Kasumi-1 (cell line): ENCODE data around the gene RPS21.

Experiments
- DNase-seq, 2 experiments: peaks; one replicate each; lab custom pipeline; 2025; lab: John Stamatoyannopoulos, UW

Gene RPS21

DNA sequence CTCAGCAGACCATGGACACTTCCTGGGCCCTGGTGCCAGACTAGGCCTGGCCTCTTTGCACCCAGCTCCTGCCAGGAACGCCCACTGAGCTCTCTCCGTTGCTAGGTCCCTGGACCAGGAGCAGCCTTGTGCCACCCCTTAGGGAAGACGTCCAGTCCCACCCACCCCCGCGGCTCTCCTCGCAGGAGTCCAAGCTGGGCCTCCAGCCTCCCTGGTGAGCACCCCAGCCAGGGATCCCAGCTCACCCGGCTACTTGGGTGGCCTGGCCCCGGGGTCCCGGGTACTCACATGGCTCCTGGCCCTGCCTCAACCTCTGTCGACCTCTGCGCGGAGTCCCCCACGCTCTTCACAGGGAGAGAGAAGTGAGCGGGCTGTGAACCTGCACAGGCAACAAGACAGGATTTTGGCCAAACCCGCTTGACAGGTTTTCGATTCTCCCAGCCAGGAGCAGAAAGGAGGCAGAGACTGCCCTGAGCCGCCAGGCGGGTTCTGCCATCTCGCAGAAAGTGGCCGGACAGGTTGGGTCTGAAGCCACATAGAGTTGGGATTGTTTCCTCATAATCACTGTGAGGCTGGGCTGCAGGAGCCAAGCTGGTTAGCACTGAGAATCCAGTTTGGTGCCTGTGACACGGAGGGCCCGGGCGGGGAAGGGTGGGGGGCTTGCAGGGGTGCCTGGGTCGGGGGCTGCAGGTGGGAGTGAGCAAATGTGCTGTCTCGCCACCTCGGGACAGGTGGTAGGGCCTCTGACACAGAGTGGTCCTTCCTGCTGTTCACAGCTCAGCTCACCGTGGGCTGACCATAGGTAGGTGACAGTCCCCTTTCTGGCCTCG is 40.5 kb downstream of the RPS21 start, which contains the start of gene RBBP8NL:
Gene RBBP8NL (minus strand): TSS at position 368 of the 830 bp plus-strand sequence. CDS start 7,892 bp downstream, outside the sequence.
- no peak for DNase-seq

DNA sequence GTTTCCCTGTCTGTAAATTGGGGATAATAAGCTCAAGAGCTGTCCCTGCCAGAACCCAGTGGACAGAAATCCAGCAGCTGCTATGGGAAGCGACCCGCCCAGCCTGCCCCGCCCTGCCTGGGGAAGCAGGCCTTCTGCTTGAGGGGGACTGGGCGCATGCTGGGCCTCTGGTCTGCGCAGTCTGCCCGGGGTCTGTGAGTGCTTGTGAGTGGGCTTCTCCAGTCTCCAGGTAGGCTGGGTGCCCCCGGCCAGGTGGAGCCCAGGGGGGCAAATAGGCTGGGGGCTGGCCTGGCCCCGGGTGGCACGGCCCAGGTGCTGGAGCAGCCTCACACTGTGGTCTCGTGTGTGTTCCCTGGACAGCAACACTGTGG is 41.1 kb downstream of the RPS21 start:
- no peak for DNase-seq

DNA sequence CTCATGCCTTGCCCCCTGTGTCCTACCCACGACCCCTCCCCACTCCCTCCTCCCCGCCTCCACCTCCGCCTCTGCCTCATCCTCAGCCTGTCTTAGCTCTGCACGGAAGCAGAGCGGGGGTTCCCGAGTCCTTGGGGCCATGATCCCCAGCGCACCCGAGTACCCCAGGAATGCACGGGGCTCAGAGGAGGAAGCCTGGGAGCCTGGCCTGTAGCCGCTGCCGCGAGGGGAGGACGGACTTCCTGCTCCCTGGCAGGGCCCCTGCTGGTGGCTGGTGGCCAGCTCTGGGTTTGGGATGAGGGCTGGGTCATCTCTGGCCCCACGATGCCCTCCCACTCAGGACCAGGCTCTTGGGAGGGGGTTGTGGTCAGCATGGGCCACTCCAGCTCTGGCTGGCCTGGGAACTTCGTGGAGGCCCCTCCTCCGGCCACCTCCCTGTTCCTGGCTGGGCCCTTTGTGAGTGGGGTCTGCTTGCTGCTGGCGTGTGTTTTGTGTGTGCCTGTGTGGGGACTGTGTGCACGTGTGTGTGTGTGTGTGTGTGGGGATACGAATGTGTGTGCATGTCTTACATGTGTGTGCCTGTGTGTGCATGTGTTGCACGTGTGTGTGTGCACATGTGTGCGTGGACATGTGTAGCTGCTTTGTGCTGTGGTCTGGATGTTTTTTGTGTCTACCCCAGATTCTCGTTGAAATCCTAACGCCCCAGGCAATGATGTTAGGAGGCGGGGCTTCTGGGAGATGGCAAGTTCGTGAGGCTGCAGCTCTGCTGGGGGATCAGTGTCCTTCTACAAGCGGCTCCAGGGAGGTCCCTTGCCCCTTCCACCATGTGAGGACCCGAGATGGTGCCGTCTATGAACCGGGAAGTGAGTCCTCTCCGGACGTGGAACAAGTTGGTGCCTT is 41.7 kb downstream of the RPS21 start:
- DNase-seq: no peak

DNA sequence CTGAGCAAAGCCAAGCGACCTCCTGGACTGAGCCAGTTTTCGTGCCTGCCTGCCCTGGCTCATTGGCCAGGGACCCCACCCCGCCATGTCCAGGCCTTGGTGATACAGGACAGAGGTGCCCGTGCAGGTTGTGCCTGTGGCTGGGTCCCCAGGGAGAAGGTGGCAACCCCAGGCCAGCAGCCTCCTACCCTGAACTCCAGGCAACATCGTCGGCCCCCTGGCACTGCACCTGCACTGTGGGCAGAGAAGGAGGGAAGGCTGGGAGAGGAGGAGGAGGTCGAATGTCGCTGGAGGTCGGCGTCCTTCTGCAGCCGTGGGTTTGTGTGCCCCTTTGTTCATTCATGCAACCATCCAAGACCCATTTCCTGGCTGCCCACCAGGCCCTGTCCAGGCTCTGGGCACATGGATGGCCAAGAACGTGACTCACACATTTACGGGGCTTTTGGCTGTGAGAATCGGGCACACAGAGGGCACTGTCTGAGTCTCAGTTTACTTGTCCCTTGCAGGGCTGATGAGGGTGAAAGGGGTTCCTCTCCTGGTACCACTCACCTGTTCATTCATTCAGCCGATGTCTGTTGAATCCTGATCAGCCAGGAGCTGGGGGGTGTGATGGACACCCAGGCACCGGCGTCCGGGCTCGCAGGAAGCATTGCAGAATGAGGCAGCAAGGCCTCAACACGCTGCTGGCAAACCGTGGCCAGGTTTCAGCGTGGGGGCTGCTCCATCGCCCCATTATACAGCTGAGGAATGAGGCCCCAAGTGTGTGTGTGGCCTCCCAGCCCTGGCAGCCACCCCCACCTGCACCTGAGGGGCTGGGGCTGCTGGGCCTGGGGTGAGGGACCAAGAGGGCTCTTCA is 42.8 kb downstream of the RPS21 start:
- no peak for DNase-seq

DNA sequence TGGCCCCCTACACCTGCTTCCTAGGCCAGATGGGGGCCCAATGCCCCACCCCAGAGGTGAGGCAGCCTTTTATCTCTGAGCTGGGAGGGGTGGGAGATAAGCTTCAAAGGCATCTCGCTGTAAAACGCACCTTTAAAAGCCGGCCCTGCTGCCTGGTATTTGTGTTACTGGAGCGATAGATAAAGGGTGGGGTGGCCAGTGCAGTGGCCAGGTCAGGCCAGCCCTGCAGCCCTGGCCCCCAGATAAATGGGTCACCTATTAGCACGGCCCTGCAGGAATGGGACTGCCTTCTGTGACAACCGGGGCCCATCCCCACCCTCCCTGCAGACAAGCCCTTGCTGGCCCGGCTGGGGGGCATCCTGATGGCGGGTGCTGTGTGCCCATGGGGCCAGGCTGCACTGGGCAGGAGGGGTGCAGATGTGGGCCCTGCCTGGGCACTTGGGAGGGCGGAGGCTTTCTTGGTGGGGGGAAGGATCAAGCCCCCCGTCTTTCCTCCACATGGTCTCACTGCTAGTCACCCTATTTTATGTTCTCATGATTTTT is 43.5 kb downstream of the RPS21 start:
- no peak for DNase-seq

DNA sequence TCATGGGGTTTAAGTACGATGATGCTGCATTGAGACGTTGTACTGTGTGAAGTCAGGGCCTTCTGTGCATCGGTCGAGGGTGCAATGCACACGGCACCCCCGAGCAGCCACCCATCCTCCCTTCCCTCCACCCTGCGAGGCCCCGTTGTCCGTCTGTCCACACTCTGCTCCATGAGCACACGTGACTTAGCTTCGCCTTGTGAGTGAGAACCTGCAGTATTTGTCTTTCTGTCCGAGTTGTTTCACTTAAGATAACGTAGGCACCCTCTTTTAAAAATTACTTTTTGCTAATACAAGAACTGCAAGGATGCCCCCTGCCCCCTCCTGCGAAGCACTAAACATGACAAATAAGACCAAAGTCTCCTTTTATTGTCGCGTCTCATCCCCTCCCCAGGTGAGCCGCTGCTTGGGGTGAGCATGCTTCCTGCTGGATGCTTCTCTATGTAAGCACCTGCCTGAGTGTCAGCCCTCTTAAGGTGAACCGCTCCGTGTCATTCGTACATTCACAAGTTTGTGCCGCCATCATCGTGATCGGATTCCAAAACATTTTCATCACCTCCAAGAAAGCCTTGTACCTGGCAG is 44.1 kb downstream of the RPS21 start:
- no peak for DNase-seq

DNA sequence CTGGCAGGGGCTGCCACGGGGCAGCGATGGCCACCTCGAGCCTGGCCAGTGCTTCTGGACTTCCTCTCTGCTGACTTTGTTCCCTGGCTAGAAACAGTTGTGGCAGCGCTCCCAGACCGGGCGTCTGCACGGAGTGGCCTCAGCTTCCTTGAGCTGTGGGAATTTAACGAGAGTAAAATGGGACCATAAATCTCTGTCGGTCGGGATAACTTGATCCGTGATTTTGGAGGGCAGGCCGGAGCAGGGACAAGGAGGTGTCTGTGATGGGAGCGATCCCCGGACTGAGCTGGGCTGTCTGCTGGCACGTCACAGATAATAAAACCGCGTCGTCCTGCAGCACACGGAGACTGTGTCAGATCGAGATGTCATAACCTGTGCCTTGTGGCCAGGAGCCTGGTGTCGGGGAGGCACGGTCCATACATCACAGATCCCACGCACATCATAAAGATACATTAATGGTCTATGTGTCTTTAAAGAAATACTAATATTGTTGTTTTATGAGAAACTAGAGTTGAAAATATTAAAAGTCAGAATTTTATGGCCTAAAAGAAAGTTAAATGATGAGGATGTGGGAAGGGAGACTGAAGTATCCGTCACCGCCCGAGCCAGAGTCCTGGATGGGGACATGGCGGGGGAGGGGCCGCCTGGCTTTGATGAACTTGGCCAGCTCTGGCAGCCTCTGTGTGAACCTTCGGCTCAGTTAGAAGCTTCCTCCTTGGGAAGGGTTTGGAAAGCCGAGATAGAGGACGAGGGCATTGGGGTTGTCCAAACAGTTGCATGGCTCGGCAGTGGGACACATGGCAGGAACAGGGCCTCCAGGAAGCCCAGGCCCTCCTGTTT is 47.0 kb downstream of the RPS21 start:
- DNase-seq: no peak

DNA sequence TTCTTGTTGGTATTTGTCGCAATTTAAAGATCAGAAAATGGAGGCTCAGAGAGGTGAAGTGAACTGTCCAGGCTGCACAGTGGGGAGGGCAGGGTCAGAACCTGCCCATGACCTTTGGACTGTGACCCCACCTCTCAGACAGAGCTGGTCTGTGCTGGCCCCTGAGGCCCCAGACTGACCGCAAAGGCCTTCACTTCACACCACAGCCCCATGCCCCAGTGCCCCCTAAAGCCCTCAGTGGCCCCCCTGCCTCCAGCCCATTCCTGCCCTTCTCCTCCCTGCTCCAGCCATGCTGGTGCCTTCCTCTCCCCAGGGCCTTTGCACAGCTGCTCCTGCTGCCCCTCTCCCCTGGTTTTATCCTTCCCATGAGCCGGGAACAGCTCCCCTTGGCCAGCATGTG is 49.8 kb downstream of the RPS21 start:
- no peak for DNase-seq

DNA sequence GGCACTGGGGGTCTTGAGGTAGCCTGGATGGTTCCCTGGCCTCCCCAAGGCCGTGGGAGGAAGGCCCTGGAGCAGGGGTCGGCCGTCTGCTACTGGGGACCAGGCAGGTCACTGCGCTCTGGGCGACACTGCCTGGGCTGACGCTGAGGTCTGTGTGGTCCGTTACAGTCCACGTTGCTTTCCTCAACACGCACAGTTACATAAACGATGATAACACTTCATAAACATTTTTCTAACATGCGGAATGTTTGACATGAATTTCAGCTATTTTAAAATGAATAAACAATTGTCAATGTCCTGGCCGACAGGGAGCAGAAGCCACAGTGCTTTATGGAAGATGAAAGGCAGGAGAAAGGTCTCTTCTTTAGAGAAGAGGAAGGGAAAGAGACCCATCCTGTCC is 50.6 kb downstream of the RPS21 start:
- DNase-seq: no peak

DNA sequence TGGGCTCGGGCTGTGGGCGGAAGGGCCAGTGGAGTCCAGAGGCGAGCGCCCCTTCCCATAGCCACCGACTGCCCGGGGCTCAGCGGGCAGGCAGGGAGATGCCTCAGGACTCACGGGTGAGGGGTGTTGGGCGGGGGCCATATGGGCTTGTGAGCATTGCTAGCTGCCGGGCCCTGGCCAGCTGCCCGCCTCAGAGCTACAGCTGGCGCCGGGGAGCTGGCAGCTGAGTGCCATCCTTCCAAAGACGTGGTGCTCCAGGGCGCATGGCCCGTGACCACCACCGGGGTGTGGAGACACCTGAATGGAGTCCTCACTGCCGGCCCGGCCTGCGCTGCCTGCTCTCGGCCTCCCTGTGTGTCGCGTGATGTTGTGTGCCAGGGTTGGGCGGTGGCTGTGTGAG is 51.0 kb downstream of the RPS21 start:
- no peak for DNase-seq
